GM18517 (cell line): ENCODE measurements around the gene CAPZA1.
"Not testable (repeated sequence)": the region's sequence is repeated elsewhere in the genome, so short reads cannot be mapped to it uniquely, and the experiment has no call there.

Experiments
- ATAC-seq: cut with Tn5 transposase; IDR thresholded peaks from one replicate; pipeline ENCODE4 v1.9.1; 2021; ENCODE audit warnings: mild to moderate bottlenecking, moderate library complexity; ENCODE audit not compliant: unreplicated experiment

CAPZA1 gene

DNA sequence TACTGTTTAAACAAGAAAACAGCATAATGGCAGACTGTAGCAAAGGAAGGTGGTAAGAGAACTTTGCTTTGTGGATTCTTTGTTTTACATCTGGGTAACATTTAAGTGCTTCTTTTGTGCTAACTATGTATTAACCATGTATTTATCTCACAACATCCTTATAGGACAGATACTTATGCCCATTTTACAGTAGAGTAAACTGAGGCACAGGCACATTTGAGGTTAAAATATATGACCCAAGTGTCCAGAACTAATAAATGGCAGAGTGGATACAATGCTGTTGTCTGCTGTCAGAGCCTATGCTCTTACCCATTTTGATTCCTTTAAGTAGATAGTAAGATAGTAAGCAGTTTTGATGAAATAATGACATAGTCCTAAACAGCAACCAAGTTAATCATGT is 7.3 kb downstream of the CAPZA1 start:
- no peak for ATAC-seq

DNA sequence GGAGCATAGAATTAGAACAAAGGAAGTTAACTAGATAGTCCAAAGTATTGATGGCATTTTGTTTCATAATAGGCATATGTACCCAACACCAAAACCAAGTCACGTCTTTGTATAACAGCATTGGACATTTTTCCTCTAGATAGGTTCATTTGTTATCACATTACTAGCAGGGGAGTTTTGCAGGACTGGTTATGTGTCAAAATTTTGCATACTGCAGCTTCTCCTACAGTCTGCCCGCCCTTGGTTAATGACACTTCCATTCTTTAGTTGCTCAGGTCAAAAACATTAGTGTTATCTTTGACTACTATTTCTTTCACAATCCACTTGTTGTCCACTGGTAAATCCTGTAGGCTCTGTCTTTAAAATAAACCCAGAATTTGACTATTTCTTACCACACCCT is 8.9 kb downstream of the CAPZA1 start:
- ATAC-seq: no peak

DNA sequence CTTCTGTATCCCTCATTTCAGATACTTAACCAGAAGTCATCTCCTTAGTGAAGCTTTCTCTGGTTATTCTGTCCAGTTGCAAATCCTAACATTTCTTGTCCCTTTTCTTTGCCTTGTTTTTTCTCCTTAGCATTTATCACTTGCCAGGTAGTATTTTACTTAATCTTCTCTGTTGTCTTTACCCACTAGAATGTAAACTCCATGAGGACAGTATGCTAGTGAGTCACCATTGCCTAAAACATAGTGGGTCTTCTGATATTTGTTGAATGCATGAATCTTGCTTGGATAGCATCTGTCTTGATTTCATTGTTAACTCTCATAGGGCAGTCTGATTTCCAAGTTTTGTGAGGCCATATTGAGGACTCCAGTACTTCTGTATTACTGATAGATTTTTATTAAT is 9.6 kb downstream of the CAPZA1 start:
- ATAC-seq: no peak

DNA sequence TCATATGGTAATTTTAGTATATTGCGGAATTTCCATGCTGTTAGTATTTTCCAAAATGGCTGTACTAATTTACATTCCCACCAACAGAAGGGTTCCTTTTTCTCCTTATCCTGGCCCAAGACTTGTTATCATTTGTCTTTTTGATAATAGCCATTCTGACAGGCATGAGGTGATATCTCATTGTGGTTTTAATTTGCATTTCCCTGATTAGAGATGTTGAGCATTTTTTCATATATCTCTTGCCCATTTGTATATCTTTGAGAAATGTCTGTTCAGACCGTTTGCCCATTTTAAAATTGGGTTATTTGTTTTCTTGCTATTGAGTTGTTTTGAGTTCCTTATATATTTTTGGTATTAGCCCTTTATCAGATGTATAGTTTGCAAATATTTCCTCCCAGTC is 14.0 kb downstream of the CAPZA1 start:
- no peak for ATAC-seq

DNA sequence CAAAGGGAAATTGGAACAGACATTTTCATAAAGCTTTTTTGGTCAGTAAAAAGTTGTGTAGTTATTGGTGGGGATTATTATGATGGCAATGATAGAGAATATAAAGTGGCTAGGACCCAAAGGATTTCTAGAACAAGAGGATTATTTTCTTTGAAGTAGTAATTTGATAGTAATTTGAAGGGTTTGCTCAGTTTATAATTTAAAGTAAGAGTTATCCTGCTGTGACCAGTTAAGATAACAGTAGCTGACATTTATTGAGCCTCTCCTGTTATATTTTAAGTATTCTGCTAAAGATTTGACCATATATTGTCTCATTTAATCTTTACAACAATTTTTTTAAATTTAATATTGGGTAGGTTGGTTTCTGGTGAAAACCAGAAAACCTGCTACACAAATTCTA is 14.7 kb downstream of the CAPZA1 start:
- ATAC-seq: no peak

DNA sequence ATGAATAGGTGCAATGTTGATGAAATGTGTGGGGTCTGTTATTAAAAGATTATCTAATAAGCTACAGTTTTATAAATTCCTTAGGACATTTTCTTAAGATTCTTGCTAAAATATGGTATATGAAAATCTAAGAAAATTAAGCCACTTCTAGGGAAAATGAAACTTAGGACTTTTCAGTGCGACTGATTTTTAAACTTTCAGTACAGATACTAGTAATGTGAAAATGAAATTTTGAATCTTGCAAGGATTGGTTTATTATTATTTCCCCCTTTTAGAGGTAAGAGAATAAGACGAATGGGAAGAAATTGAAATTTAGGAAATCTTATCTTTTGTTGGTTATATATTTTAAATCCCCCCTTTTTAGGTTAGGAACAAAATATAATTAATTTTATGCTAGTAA is 16.4 kb downstream of the CAPZA1 start:
- no peak for ATAC-seq

DNA sequence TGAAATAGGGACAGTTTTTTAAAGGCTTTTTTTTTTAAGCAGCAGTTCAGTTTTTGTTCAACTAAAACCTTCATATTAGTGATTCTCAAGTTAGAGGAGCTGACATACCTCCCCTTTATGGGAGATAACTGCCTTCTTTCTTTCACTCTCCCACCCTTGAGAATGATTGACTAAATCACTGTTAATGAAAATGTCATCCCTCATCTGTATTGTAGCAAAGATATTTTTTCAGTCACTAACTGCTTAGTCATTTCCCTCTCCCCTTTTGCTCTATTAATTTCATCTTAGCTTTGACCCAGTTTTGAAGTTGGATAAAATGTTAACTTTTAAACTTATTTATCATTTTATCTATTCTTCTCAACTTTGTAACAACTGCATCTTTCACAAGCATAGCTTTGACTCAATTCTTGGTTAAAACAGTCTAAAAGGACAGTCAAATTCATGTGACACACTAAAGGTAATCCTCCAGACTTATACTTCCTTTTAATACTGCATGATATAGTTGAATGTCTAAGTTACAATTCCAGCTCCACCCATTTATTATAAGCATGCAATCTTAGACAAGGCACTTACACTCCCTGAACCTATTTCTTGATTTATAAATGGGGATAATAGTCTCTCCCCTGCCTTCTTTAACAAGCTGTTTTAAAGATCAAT is 17.1 kb downstream of the CAPZA1 start:
- no peak for ATAC-seq

DNA sequence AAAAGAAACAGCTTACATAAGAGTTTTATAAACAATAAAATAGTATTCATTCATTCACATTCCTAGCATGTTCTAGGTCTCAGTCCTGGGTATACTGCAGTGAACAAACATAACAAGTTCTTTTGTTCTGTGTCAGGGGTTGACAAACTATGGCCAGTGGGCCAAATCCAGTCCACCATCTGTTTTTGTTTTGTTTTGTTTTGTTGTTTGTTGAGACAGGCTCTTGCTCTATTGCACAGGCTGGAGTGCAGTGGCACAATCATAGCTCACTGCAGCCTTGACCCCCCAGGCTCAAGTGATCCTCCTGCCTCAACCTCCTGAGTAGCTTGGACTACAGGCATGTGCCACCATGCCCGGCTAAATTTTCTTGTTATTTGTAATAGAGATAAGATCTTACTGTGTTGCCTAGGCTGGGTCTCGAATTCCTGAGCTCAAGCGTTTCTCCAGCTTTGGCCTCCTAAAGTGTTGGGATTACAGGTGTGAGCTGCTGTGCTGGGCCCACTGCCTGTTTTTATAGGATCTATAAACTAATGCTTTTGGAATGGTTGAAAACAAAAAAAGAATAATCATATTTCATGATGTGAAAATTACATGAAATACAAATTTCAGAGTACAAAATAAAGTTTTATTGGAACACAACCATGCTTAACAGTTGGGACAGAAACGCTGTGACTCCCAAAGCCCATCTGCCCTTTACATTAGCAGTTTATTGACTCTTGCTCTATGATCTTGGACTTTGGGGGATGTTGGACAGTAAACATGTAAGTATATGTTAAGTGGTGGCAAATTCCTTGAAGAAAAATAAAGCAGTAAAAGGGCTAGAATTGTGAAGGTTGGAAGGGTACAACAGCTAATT is 17.9 kb downstream of the CAPZA1 start:
- no peak for ATAC-seq

DNA sequence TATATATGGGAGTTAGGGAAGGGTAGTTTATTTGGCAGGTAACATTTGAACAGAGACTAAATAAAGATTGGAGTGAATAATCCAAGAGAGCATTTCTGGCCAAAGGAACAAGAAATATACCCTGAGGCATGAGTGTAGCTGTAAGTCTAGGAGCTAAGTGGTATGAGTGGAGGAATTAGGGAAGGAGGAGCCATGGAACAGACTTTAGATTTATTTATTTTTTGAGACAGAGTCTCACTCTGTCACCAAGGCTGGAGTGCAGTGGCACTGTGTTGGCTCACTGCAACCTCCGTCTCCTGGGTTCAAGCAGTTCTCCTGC is 18.4 kb downstream of the CAPZA1 start:
- no peak for ATAC-seq

DNA sequence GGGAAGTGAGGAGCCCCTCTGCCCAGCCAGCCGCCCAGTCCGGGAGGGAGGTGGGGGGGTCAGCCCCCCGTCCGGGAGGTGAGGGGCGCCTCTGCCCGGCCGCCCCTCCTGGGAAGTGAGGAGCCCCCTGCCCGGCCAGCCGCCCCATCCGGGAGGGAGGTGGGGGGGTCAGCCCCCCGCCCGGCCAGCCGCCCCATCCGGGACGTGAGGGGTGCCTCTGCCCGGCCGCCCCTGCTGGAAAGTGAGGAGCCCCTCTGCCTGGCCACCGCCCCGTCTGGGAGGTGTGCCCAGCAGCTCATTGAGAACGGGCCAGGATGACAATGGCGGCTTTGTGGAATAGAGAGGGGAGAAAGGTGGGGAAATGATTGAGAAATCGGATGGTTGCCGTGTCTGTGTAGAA is 20.8 kb downstream of the CAPZA1 start:
- ATAC-seq: not testable (repeated sequence)

DNA sequence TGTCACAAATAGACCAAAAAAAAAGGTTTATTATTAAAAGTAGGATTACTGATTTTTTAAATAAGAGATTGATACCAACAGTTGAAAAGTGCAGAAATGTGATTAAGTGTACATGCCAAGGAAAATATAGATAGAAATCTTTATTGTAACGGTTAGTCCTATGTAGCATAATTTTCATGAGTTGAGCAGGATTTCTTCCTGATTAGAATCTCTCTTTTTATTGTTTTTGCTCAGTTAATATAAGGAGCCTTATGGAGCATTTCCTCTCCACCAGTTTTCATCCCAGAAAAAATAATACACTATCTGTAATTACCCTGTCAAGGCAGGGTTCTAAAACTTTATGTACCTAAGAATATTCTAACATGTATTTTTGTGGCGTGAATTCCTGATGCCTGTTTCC is 23.4 kb downstream of the CAPZA1 start:
- no peak for ATAC-seq

DNA sequence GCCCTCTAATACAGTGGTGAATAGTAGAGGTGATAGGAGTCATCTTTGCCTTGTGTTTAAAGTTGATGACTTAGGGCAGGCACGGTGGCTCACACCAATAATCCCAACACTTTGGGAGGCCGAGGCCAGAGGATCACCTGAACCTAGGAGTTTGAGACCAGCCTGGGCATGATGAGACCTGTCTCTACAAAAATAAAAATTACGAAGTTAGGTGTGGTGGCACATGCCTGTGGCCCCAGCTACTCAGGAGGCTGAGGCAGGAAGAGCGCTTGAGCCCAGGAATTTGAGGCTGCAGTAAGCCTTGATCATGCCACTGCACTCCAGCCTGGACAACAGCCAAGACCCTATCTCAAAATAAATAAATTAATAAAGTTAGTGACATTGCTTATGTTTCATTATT is 26.6 kb downstream of the CAPZA1 start:
- no peak for ATAC-seq

DNA sequence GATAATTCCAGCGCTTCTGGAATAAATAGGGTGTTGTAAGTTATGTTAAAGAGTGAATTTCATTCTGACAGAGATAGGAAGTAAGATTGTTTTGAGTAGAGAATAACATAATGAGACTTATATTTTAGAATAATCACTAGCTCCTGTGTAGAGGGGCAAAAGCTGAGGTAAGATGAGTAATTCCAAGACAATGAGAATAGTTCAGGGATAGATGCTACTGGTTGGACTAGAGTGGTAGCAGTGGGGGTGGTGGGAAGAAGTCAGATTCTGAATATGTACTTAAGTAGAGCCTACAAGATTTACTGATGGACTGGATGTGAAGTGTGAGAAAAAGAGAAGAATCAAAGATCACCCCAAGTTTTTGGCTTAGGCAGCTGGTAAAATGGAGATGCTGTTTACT is 31.6 kb downstream of the CAPZA1 start:
- no peak for ATAC-seq

DNA sequence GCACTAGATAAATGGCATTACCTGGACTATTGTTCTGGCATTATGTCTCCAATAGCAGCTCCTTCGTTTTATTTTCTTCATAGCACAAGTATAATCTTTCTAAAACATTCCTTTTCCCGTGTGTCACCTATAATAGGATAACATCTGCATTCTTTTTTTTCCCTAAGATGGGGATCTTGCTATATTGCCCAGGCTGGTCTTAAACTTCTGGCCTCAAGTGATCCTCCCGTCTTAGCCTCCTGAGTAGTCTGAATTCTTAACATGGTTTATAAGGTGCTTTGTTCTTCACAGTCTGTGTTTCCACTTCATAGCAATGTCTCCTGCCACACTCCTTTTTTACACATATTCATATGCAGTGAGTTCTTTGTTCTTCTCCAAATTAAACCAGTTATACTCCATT is 46.2 kb downstream of the CAPZA1 start:
- no peak for ATAC-seq

DNA sequence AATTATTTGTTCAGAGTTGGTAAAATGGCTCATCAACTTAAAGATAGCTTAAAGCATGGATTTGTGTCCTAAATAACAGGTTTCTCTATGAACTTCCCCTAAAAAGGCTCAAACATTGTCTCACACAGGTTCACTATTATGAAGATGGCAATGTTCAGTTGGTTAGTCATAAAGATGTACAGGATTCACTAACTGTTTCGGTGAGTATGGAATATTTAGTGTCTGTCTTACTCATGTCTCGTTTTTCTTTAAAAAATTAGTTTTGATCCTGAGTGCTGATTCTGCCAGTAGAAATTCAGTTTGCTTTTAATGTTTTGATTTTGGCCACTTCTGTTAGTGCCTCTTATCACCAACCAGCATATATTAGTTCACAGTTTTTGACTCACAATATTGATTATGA is 47.3 kb downstream of the CAPZA1 start:
- no peak for ATAC-seq

DNA sequence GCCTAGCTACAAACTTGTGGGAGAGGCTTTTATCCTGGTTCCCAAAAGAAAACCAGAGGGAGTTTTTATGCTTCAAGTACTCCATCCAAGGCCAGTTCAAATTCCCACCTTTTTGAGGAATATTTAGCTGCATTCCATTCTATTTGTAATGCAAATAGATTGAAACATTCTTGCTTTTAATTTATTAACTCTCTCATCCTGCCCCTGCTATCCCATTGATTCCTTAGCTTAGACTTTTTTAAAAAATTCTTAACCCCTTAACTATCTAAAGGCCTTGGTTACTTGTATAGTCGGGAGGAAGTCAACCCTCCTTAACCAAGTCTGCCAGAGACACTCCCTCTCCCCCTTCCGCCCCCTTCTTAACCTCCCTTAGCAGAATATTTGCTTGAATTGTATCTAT is 52.4 kb downstream of the CAPZA1 start:
- no peak for ATAC-seq

DNA sequence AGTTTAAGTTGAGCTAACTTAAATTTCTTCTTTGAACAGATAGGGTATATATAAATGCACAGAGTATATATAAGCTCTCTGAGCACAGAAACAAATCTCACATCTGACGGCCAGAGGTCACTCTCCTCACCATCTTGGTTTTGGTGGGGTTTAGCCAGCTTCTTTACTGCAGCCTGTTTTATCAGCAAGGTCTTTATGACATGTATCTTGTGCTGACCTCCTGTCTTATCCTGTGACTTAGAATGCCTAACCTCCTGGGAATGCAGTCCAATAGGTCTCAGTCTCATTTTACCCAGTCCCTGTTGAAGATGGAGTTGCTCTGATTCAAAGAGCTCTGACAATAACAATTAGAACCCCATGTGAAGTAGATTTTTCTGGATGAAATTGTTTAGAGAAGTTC is 53.2 kb downstream of the CAPZA1 start:
- ATAC-seq: no peak

DNA sequence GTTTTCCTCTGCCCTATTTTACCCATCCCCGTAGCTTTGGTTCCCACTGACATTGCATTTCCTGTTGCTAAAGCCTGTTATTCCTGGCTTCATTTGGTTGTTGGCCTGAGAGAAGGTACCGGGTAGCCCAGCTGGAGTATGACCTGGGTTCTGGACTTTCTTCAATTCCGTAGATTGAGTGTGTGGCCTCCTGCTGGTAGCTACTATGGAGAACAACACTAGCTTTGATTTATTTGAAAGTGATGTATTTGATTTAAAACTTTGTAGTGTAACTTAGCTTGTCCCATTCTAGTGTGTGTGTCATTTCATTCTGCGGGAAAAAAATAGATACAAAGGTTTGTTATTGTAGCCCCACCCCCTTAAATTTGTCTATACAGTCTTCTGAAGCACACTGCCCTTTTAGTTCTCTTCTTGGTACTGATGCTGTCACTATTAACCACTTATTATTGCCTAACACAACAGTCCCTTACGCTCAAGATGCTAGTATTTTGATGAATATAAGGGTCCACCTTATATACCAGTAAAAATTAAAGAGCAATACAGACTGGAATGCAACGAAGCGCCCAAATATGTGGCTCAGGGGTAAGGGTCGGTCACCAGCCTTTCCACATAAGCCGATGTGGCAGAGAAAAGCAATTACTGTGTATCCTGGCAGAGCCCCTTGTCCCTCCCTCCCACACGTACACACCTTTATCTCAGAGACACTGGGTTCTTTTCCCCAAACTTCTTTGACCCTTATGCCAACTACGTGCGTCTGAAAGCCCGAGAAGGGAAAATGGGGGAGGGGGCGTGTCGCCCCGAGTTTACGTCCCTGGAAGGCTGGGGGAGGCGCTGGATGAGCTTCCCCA is 54.2 kb downstream of the CAPZA1 start:
- peak; percentile 9 for ATAC-seq

DNA sequence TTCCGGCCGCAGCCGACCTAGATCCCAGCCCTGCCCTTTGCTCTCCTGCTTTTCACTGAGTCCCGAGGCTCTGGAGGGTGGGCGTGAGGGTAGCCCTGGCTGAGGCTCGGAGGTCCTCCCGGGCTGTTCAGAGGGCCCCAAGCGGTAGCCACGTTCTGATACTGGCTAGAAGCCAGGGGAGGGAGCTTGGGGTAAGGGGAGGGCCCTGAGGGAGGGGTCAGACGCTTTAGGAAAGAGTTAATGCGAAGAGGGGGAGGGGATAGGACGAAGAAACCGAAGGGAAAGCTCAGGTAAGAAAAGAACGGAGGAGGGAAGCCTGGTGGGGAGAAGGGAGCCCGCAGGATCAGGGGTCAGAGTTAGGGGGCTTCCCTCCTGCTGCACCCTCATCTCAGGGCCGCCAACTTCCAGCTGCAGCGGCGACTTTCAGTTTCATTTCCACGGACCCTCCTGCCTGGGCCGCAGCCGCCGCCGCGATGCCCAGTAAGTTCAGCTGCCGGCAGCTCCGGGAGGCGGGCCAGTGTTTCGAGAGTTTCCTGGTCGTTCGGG is 54.9 kb downstream of the CAPZA1 start, which contains the start of gene MOV10:
Gene MOV10 (plus strand): TSS at position 220 of the 546 bp plus-strand sequence. CDS start 254 bp downstream, at position 474.
- ATAC-seq: peak; percentile 56

DNA sequence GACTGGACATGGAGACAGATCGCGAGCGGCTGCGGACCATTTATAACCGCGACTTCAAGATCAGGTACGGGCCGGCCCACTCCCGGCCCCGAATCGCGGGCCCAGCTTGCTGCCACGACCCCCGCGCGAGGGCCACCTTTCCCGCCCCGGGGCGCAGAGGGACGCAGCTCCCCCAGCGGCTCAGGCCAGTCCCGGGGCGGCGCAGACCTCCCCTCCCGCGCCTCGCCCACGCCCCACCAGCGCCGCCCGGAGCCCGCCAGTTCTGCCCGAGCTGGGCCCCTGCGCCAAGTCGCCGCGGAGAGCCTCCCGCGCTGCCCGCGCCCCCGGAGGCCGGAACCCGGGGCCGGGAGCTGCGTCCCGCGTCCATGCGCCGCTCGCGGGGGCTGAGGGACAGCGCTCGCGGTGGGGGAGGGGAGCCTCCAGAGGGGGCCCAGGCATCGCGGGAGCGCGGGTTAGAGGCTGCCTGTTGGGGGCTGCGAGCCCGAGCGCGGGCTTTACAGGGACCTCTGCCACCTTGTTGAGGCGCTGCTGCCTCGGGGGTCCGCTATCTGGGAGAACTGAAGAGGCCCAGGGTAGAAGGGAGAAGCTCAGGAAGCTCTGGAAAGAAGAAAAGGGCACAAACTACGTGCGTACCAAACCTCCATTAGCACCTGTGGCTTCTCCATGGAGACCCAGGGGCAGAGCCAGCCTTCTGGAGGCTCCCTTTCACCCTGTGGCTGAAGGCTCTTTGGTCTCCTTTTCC is 55.5 kb downstream of the CAPZA1 start:
- peak; percentile 15 for ATAC-seq
